Measurements from ENCODE around the gene C9orf50.
"Not testable (repeated sequence)": the region's sequence is repeated elsewhere in the genome, so short reads cannot be mapped to it uniquely, and the experiment has no call there.

Gene C9orf50

GRCh38 chr9:129620669-129621295, at the start of gene C9orf50:
TSS of gene C9orf50 (minus strand) at chr9:129621101. CDS start at chr9:129620574, 527 bp downstream.
- DNase-seq, result no peak

- no peak for DNase-seq
These were observed 49.0 kb upstream of the C9orf50 start for GRCh38 chr9:129669946-129670345.

- no peak for DNase-seq
These were observed 48.3 kb upstream of the C9orf50 start for GRCh38 chr9:129669141-129669718.

- no peak for DNase-seq
These were observed 46.9 kb upstream of the C9orf50 start for GRCh38 chr9:129667850-129668249.

- DNase-seq, result no peak
These were observed 46.5 kb upstream of the C9orf50 start for GRCh38 chr9:129667378-129667777.

DNA sequence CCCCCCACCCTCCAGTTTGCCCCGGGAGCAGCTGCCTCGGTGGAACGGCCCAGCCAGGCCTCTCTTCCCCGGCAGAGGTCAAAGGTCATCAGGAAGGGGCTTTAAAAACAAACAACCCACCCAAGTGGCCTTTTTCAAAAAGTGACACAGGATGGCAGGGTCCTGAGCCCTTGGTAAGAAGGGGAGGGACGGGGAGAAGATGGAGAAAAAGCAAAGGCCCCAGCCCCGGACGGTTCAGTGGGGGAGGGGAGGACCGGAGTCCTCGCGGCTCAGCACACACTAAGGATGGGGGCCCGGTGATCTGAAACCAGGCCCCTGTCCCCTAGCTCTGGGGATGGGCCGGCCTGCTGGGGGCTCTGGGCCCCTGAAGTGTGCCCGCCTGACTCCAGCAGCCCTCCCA, 45.7 kb upstream of the C9orf50 start:
- DNase-seq, result no peak

GRCh38 chr9:129665814-129666520, 45.1 kb upstream of the C9orf50 start:
- DNase-seq, result no peak

DNA sequence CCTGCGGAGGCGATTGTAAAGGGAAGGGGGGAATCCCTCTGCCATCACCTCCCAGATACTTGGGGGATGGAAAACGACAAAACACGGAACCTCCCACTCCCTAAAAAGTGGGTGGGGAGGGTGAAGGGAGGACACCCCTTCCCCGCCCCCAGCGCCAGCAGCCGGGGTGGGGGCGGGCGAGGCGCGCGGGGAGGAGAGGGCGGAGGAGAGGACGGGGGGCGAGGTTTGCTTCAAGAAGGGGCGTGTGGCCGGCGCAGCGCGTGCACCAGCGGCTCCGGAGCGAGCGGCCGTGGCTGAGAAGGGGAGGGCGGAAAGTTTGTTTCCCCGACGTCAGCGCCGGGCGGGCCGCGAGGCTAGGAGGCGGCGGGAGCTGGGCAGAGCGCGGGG, 44.5 kb upstream of the C9orf50 start, which contains the start of gene PRRX2:
TSS of gene PRRX2 (plus strand) at position 259 of the 387 bp plus-strand sequence. CDS start 221 bp downstream, outside the sequence.
- peak; percentile 46 for DNase-seq

- no peak for DNase-seq
These were observed 44.0 kb upstream of the C9orf50 start for GRCh38 chr9:129664746-129665388.

DNA sequence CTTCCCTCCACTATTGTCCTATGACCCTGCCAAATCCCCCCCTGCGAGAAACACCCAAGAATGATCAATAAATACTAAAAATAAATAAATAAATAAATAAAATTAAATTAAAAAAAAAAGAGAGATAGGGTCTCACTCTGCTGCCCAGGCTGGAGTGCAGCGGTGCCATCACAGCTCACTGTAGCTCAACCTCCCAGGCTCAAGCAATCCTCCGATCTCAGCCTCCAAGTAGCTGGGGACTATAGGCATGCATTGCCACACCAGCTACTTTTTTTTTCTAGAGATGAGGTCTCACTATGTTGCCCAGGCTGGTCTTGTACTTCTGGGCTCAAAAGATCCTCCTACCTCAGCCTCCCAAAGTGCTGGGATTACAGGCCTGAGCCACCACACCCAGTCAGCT, 41.3 kb upstream of the C9orf50 start:
- DNase-seq, result not testable (repeated sequence)

- DNase-seq, result no peak
These were observed 40.1 kb upstream of the C9orf50 start for GRCh38 chr9:129661029-129661428.

DNA sequence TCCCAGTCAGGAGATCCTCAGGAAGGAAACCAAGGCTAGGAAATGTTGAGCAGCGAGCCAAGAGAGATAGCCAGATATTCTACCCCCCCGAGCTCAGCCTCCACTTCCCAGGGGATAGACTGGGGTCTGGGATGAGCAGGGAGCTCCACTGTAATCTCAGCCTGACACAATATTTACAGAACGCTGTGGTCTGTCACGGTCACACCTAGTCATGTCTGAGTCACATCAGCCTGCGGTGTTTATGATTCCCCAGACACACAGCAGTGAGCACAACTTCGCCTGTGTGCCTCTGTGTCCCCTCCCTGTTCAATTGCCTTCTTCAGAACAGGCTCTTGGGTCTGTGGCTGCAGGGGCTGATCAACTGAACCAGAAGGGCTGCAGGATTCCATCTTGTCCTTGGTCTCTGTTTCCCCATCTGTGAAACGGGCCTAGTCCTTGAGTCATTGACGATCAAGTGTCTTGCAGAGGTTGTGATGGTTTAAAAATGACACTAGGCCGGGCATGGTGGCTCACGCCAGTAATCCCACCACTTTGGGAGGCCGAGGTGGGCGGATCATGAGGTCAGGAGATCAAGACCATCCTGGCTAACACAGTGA, 36.0 kb upstream of the C9orf50 start:
- DNase-seq, result no peak

DNA sequence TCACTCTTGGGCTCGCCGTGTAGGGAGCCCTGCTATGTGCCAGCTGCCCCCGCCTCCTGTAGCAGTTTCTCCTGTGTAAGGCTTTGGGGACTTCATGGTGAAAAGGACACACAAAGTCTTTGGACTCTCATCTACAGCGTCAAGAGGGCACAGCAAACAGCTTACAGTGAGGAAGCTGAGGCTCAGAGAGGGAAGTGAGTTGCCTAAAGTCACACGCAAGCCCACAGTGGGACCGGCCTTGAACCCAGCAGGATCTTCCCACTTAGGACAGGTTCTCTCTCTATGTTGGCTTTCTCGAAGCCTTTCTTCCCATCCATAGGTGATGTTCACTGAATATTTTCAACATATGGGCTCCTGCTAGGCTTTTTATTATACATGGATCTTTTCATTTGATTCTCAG, 34.8 kb upstream of the C9orf50 start:
- no peak for DNase-seq

DNA sequence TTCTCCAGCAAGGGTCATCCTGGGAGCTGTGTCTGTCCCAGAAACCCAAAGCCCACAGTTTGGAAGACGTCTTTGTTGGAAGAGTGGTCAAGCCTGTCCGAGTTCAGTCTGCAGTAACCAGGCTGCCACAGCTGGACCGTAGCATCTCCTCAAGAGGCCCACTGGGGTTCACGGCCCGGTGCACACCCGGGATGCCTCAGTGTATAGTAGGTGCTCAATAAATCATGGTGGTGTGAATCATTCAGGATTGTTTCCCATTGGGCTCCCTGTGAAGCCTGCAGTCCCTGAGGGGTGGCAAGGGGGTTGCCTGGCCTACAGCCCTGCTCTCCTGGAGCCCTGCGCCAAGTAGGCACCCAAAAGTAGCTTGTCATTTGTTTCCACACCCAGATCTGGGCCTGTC, 34.3 kb upstream of the C9orf50 start:
- DNase-seq, result no peak

- DNase-seq, result no peak
These were observed 33.7 kb upstream of the C9orf50 start for GRCh38 chr9:129654554-129655040.

- DNase-seq, result no peak
These were observed 33.1 kb upstream of the C9orf50 start for GRCh38 chr9:129653823-129654553.

DNA sequence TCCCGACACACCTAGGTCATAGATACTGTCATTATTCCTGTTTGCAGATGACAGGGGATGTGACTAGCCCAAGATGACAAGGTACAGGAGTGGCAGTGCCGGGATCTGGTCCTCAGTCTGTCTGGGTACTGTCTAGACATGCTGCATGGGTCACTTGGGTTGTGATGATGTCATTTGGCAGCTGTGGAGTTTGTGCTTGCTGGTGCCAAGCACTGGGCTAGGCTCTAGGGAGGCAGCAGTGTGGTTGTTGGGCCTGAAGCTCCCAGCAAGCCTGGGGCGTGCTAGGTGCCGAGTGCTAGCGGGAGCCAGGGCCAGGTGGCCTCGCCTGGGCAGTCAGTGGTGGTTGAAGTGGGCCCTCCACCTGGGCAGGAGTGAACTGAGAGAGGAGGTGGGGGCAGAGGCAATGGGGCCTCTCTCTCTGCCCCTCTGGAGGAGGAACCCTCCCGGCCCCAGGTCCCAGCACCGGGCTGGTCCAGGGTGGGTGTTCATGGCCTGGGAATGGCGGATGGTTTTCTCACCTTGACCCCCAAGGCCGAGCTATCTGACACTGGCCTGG, 29.9 kb upstream of the C9orf50 start:
- DNase-seq, result no peak

GRCh38 chr9:129649726-129650679, 29.1 kb upstream of the C9orf50 start:
- DNase-seq, result no peak

DNA sequence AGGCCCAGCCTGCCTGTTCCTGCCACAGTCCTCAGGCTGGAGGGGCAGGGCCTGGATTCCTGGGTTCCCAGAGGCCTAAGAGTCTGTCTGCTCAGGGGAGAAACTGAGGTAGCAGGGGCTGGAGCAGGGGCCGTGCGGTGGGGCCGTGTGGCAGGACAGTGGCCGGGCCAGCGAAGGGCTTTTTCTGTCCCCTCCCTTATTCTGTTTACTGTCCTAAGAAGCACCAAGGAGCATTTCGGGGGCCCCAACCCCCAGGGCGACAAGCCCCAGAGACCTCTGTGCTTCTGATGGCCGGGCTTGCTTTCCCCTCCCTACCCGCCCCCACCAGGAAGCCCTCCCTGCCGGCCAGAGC, 27.8 kb upstream of the C9orf50 start:
- DNase-seq, result no peak

GRCh38 chr9:129648092-129648763, 27.3 kb upstream of the C9orf50 start:
- DNase-seq, result no peak
